ENCODE results near the gene EVA1B. TPM values are rescaled to one million over a fixed set of nuclear protein-coding genes. Genes with fewer than 3 reads are reported as not detected.

Gene EVA1B
- total and polyA plus RNA-seq, 2 of the 13 experiments (the other 11 are each of a cell fraction or from before 2014, with no cell fraction given), result 3.9 to 6.6 TPM

DNA sequence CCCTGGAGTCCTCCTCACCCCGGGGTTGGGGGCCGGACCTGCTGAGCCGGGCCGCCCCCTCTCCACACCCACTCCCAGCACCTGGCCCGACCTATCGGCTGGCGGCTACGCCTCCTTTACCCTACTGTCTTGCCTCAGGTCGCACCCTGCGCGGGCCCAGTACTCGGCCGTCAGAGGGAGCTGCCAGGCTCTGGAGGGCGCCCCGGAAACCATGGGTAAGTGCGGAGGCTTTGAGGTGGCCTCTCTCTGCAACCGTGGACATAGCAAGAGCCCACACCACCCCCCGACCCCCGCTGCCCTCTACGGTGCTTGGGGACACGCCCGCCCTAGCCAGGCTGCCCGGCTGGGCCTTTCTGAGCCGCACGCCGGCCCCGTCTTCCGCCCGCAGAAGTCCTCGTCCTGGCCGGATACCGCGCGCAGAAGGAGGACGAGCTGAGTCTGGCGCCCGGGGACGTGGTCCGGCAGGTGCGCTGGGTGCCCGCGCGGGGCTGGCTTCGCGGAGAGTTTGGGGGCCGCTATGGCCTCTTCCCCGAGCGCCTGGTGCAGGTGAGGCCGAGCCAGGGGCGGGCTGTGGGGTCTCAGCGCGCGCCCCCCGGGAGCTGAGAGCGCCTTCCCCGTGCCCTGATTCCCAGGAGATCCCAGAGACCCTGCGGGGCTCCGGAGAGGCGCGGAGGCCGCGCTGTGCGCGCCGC, 17.1 kb downstream of the EVA1B start, which contains the start of gene SH3D21 (continued):
- TF ChIP-seq TBX2 (CRISPR knock-in tag; IDR thresholded peaks at IDR 0.05; ENCODE audit: borderline replicate concordance), result no peak; the same call in 1 of the 2 replicates
- no peak for TF ChIP-seq CENPT (CRISPR knock-in tag; IDR thresholded peaks at IDR 0.05; ENCODE audit: low read depth)
- TF ChIP-seq ZNF264 (CRISPR knock-in tag; IDR thresholded peaks at IDR 0.05), result peak; percentile 62; the same call in 1 of the 2 replicates
- TF ChIP-seq ZNF781 (CRISPR knock-in tag; IDR thresholded peaks at IDR 0.05; ENCODE audit: borderline replicate concordance, not compliant biosample characterization), result no peak
- no peak for TF ChIP-seq NONO (IDR thresholded peaks at IDR 0.05)
- peak; percentile 63 for TF ChIP-seq NONO (CRISPR knock-in tag; conservative IDR thresholded peaks at IDR 0.05)
- TF ChIP-seq, protein P1, sequence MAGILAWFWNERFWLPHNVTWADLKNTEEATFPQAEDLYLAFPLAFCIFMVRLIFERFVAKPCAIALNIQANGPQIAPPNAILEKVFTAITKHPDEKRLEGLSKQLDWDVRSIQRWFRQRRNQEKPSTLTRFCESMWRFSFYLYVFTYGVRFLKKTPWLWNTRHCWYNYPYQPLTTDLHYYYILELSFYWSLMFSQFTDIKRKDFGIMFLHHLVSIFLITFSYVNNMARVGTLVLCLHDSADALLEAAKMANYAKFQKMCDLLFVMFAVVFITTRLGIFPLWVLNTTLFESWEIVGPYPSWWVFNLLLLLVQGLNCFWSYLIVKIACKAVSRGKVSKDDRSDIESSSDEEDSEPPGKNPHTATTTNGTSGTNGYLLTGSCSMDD (CRISPR knock-in tag; IDR thresholded peaks at IDR 0.05), result no peak
- TF ChIP-seq PHF5A (CRISPR knock-in tag; IDR thresholded peaks at IDR 0.05; ENCODE audit: low read depth, unreplicated experiment), result no peak
- TF ChIP-seq, protein P2, sequence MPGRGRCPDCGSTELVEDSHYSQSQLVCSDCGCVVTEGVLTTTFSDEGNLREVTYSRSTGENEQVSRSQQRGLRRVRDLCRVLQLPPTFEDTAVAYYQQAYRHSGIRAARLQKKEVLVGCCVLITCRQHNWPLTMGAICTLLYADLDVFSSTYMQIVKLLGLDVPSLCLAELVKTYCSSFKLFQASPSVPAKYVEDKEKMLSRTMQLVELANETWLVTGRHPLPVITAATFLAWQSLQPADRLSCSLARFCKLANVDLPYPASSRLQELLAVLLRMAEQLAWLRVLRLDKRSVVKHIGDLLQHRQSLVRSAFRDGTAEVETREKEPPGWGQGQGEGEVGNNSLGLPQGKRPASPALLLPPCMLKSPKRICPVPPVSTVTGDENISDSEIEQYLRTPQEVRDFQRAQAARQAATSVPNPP (CRISPR knock-in tag; IDR thresholded peaks at IDR 0.05), result no peak; the same call in 1 of the 2 replicates
- no peak for TF ChIP-seq NRL (CRISPR knock-in tag; IDR thresholded peaks at IDR 0.05; ENCODE audit: borderline replicate concordance)
- no peak; the same call in 1 of the 2 replicates for TF ChIP-seq ZNF160 (CRISPR knock-in tag; IDR thresholded peaks at IDR 0.05)
- no peak for TF ChIP-seq ZKSCAN5 (CRISPR knock-in tag; IDR thresholded peaks at IDR 0.05)
- TF ChIP-seq EED (CRISPR knock-in tag; IDR thresholded peaks at IDR 0.05), result no peak
- no peak for TF ChIP-seq ZNF329 (CRISPR knock-in tag; IDR thresholded peaks at IDR 0.05; ENCODE audit: low read depth)
- no peak; the same call in 1 of the 2 replicates for TF ChIP-seq NFYC (CRISPR knock-in tag; IDR thresholded peaks at IDR 0.05)
- TF ChIP-seq NFYB (CRISPR knock-in tag; IDR thresholded peaks at IDR 0.05), result no peak
- TF ChIP-seq MED13 (CRISPR knock-in tag; IDR thresholded peaks at IDR 0.05), result no peak
- no peak for TF ChIP-seq KDM4B (CRISPR knock-in tag; IDR thresholded peaks at IDR 0.05)
- no peak for TF ChIP-seq FOXK1 (CRISPR knock-in tag; IDR thresholded peaks at IDR 0.05; ENCODE audit: borderline replicate concordance, low read depth)
- no peak; the same call in 1 of the 2 replicates for TF ChIP-seq ZIK1 (CRISPR knock-in tag; IDR thresholded peaks at IDR 0.05; ENCODE audit: borderline replicate concordance, low read depth)
- TF ChIP-seq, protein P3, sequence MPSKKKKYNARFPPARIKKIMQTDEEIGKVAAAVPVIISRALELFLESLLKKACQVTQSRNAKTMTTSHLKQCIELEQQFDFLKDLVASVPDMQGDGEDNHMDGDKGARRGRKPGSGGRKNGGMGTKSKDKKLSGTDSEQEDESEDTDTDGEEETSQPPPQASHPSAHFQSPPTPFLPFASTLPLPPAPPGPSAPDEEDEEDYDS (CRISPR knock-in tag; IDR thresholded peaks at IDR 0.05), result peak; percentile 83
- TF ChIP-seq, protein P4, sequence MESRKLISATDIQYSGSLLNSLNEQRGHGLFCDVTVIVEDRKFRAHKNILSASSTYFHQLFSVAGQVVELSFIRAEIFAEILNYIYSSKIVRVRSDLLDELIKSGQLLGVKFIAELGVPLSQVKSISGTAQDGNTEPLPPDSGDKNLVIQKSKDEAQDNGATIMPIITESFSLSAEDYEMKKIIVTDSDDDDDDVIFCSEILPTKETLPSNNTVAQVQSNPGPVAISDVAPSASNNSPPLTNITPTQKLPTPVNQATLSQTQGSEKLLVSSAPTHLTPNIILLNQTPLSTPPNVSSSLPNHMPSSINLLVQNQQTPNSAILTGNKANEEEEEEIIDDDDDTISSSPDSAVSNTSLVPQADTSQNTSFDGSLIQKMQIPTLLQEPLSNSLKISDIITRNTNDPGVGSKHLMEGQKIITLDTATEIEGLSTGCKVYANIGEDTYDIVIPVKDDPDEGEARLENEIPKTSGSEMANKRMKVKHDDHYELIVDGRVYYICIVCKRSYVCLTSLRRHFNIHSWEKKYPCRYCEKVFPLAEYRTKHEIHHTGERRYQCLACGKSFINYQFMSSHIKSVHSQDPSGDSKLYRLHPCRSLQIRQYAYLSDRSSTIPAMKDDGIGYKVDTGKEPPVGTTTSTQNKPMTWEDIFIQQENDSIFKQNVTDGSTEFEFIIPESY (CRISPR knock-in tag; IDR thresholded peaks at IDR 0.05), result no peak
- no peak for TF ChIP-seq ZNF343 (CRISPR knock-in tag; IDR thresholded peaks at IDR 0.05)
- TF ChIP-seq, protein P5, sequence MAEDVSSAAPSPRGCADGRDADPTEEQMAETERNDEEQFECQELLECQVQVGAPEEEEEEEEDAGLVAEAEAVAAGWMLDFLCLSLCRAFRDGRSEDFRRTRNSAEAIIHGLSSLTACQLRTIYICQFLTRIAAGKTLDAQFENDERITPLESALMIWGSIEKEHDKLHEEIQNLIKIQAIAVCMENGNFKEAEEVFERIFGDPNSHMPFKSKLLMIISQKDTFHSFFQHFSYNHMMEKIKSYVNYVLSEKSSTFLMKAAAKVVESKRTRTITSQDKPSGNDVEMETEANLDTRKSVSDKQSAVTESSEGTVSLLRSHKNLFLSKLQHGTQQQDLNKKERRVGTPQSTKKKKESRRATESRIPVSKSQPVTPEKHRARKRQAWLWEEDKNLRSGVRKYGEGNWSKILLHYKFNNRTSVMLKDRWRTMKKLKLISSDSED (CRISPR knock-in tag; IDR thresholded peaks at IDR 0.05), result 0 out of 2 replicates have a peak, but pooled peaks have one; percentile 39
- TF ChIP-seq NCOA5 (CRISPR knock-in tag; IDR thresholded peaks at IDR 0.05), result 0 out of 2 replicates have a peak, but pooled peaks have one; percentile 51
- no peak for TF ChIP-seq ZFP36L2 (CRISPR knock-in tag; IDR thresholded peaks at IDR 0.05)
